ENCODE results near the gene HDAC9. TPM values are rescaled to one million over a fixed set of nuclear protein-coding genes. Genes with fewer than 3 reads are reported as not detected.

Gene HDAC9
- total RNA-seq, 1 experiment from 2014 or later = 7.7 TPM

GRCh38 chr7:18974803-18975202, 479.3 kb downstream of the HDAC9 start:
- H3T11ph ChIP-seq (ENCODE audit: low read length) = no peak overlapping the region
- H2AFZ ChIP-seq (ENCODE audit: low read length) = no peak overlapping the region
- no peak overlapping the region for H2AK5ac ChIP-seq (ENCODE audit: insufficient read length, low read length)
- no peaks in the 10 kb centered on the region for H3K9me3 ChIP-seq (ENCODE audit: control insufficient read depth, low read depth, low read length)
- H3K9ac ChIP-seq (ENCODE audit: extremely low read depth, insufficient read length, low read length) = no peak overlapping the region
- H3K4me1 ChIP-seq (ENCODE audit: insufficient read depth, low read length) = no peaks in the 10 kb centered on the region
- no peak overlapping the region for H2BK20ac ChIP-seq (ENCODE audit: low read depth, low read length, poor library complexity, severe bottlenecking)
- no peak for DNase-seq
- H3K14ac ChIP-seq (ENCODE audit: insufficient read depth, low read length) = no peak overlapping the region
- H3K4me1 Mint-ChIP-seq = no peaks in the 10 kb centered on the region
- H2BK12ac ChIP-seq (ENCODE audit: insufficient read length, low read depth, low read length) = no peak overlapping the region
- H2BK5ac ChIP-seq (ENCODE audit: insufficient read length, low read length) = no peak overlapping the region
- no peak overlapping the region for H4K8ac ChIP-seq (replicated peaks; ENCODE audit: insufficient read length, low read depth, low read length)
- H4K91ac ChIP-seq (ENCODE audit: insufficient read length, low read depth, low read length) = no peak overlapping the region
- H3K27ac ChIP-seq (ENCODE audit: insufficient read length, low read depth, low read length) = no peak overlapping the region
- no peak overlapping the region for H3K4me2 ChIP-seq (ENCODE audit: insufficient read depth, insufficient read length, low read length)
- no peak overlapping the region for H3K23ac ChIP-seq (ENCODE audit: insufficient read length, low read depth, low read length)
- no peak overlapping the region for H3K18ac ChIP-seq (ENCODE audit: insufficient read length, low read depth, low read length)
- H3K27ac Mint-ChIP-seq = no peak overlapping the region
- H3K27me3 ChIP-seq (ENCODE audit: insufficient read depth, low read length) = no peaks in the 10 kb centered on the region
- no peak overlapping the region for H4K5ac ChIP-seq (ENCODE audit: insufficient read length, low read depth, low read length)
- H2BK120ac ChIP-seq (ENCODE audit: low read depth, low read length, poor library complexity, severe bottlenecking) = no peak overlapping the region
- no peaks in the 10 kb centered on the region for H3K79me1 ChIP-seq (ENCODE audit: insufficient read depth, low read depth, low read length, poor library complexity, severe bottlenecking)
- H3K27me3 Mint-ChIP-seq (ENCODE audit: low read depth) = no peaks in the 10 kb centered on the region
- WGBS (ENCODE audit: extremely low coverage, insufficient read length, low lambda C conversion rate) = no CpG with 5 or more reads among the region's 1 CpG
- no peaks in the 10 kb centered on the region for H3K79me2 ChIP-seq (ENCODE audit: insufficient read depth, low read length)
- H4K20me1 ChIP-seq (ENCODE audit: control insufficient read depth, insufficient read depth, insufficient read length) = no peaks in the 10 kb centered on the region
- no peaks in the 10 kb centered on the region for H3K9me3 Mint-ChIP-seq
- TF ChIP-seq CTCF (conservative IDR thresholded peaks at IDR 0.05) = no peak
- H3K4ac ChIP-seq (ENCODE audit: low read depth, low read length) = no peak overlapping the region
- H3K4me3 Mint-ChIP-seq = no peak overlapping the region
- no peak overlapping the region for H3K56ac ChIP-seq (ENCODE audit: insufficient read length, low read depth, low read length)
- H2BK15ac ChIP-seq (ENCODE audit: low read depth, low read length) = no peak overlapping the region
- no peaks in the 10 kb centered on the region for H3K36me3 Mint-ChIP-seq (ENCODE audit: insufficient read depth in 1 of 3, low read depth in 3 of 3)
- no peaks in the 10 kb centered on the region for H3K23me2 ChIP-seq (ENCODE audit: insufficient read length, low read depth, low read length, poor library complexity, severe bottlenecking)

All from H9 (cell line).